IMR-90 (cell line): ENCODE measurements around the gene CCK. TPM values are rescaled to one million over a fixed set of nuclear protein-coding genes. Genes with fewer than 3 reads are reported as not detected.

Experiments
- ATAC-seq: fragments of 200-7000 bp; cut with Tn5 transposase; 2 replicates; pipeline ENCODE4 v1.9.1; 2020; ENCODE audit warnings: low read depth, mild to moderate bottlenecking, moderate library complexity
- BruUV-seq: library from RNA; stranded (reverse); fragments of 400-500 nt; replicated peaks from 2 replicates; lab custom pipeline; 2021; lab: Mats Ljungman, UMichigan
- CTCF ChIA-PET: fragments of 300-600 bp; formaldehyde crosslinking; extraction: SDS; loops from one replicate; lab custom pipeline; 2021; ENCODE audit warnings: antibody characterized with exemption; lab: Yijun Ruan, JAX
- POLR2A ChIA-PET: fragments of 300-600 bp; sonication (Branson Sonifier 250); formaldehyde crosslinking; loops from one replicate; lab custom pipeline; 2022; ENCODE audit warnings: antibody characterized with exemption; ENCODE audit not compliant: unreplicated experiment; lab: Charles Lee
- DNase-seq: peaks from one replicate; pipeline ENCODE4 v3.0.0; 2013
- H2AFZ ChIP-seq: replicated peaks from 2 replicates; pipeline ENCODE3; 2013; ENCODE audit warnings: low read length, mild to moderate bottlenecking; ENCODE audit not compliant: poor library complexity
- H2AK5ac ChIP-seq: 2 replicates; pipeline ENCODE4 v1.6.1; 2013; ENCODE audit warnings: low read depth, low read length, inconsistent platforms
- H2AK9ac ChIP-seq: replicated peaks from 2 replicates; pipeline ENCODE3; 2013; ENCODE audit warnings: mild to moderate bottlenecking, low read depth, low read length, moderate library complexity; ENCODE audit not compliant: poor library complexity
- H2BK120ac ChIP-seq: 2 replicates; pipeline ENCODE4 v1.6.1; 2013; ENCODE audit warnings: low read depth, low read length, inconsistent platforms
- H2BK15ac ChIP-seq: 3 replicates; pipeline ENCODE4 v1.6.1; 2013; ENCODE audit warnings: low read depth, low read length, inconsistent platforms
- H2BK20ac ChIP-seq: 2 replicates; pipeline ENCODE4 v1.6.1; 2013; ENCODE audit warnings: low read depth, mild to moderate bottlenecking, inconsistent platforms, low read length, moderate library complexity
- H2BK5ac ChIP-seq: 2 replicates; pipeline ENCODE4 v1.6.1; 2013; ENCODE audit warnings: mild to moderate bottlenecking, low read depth, low read length, inconsistent platforms; ENCODE audit not compliant: poor library complexity, severe bottlenecking
- H3K14ac ChIP-seq: replicated peaks from 2 replicates; pipeline ENCODE4 v1.6.1; 2013; ENCODE audit warnings: low read depth, low read length, inconsistent platforms
- H3K18ac ChIP-seq: 2 replicates; pipeline ENCODE4 v1.6.1; 2013; ENCODE audit warnings: low read depth, low read length, control low read depth
- H3K23ac ChIP-seq: 2 replicates; pipeline ENCODE4 v1.6.1; 2013; ENCODE audit warnings: low read depth, low read length, inconsistent platforms
- H3K27ac ChIP-seq: 2 replicates; pipeline ENCODE4 v1.5.1; 2013; ENCODE audit warnings: mild to moderate bottlenecking, control low read depth, low read length; ENCODE audit not compliant: insufficient read depth
- H3K27me3 ChIP-seq: 2 replicates; pipeline ENCODE4 v1.6.1; 2013; ENCODE audit warnings: low read length; ENCODE audit not compliant: control insufficient read depth, insufficient read depth
- H3K36me3 ChIP-seq: 2 replicates; pipeline ENCODE4 v1.6.1; 2013; ENCODE audit warnings: low read length, mixed read lengths; ENCODE audit not compliant: control insufficient read depth, insufficient read depth
- H3K4ac ChIP-seq: 2 replicates; pipeline ENCODE4 v1.6.1; 2013; ENCODE audit warnings: low read depth, low read length, inconsistent platforms
- H3K4me1 ChIP-seq: 2 replicates; pipeline ENCODE4 v1.6.1; 2013; ENCODE audit warnings: low read length, mixed read lengths; ENCODE audit not compliant: control insufficient read depth, insufficient read depth
- H3K4me2 ChIP-seq: 2 replicates; pipeline ENCODE4 v1.6.1; 2013; ENCODE audit warnings: low read depth, mild to moderate bottlenecking, control low read depth, low read length, moderate library complexity
- H3K4me3 ChIP-seq: 2 replicates; pipeline ENCODE4 v1.5.1; 2013; ENCODE audit warnings: low read depth, mild to moderate bottlenecking, control low read depth, low read length, moderate library complexity; ENCODE audit not compliant: insufficient read depth
- H3K56ac ChIP-seq: 2 replicates; pipeline ENCODE4 v1.6.1; 2013; ENCODE audit warnings: low read length, inconsistent platforms; ENCODE audit not compliant: insufficient read depth; ENCODE audit errors: extremely low read depth
- H3K79me1 ChIP-seq, 2 experiments: 2 replicates each; pipeline ENCODE4 v1.6.1; 2013; ENCODE audit warnings: low read length in 2 of 2, inconsistent platforms in 1 of 2, low read depth in 1 of 2
- H3K9ac ChIP-seq: 2 replicates; pipeline ENCODE4 v1.6.1; 2013; ENCODE audit warnings: low read depth, low read length, control low read depth
- H3K9me1 ChIP-seq: 2 replicates; pipeline ENCODE4 v1.6.1; 2013; ENCODE audit warnings: low read length, inconsistent platforms; ENCODE audit not compliant: insufficient read depth
- H3K9me3 ChIP-seq: 2 replicates; pipeline ENCODE4 v1.6.1; 2013; ENCODE audit warnings: low read length; ENCODE audit not compliant: control insufficient read depth, insufficient read depth
- H4K20me1 ChIP-seq: 2 replicates; pipeline ENCODE4 v1.6.1; 2013; ENCODE audit warnings: low read length, inconsistent platforms; ENCODE audit not compliant: insufficient read depth
- H4K5ac ChIP-seq: 2 replicates; pipeline ENCODE4 v1.6.1; 2013; ENCODE audit warnings: mild to moderate bottlenecking, low read depth, low read length, control low read depth
- H4K8ac ChIP-seq, 2 experiments: 2 replicates each; pipeline ENCODE4 v1.6.1; 2013; ENCODE audit warnings: low read depth in 2 of 2, low read length in 2 of 2, control low read depth in 1 of 2, inconsistent platforms in 1 of 2
- H4K91ac ChIP-seq: 2 replicates; pipeline ENCODE4 v1.6.1; 2013; ENCODE audit warnings: low read depth, low read length, inconsistent platforms; ENCODE audit not compliant: insufficient read depth
- CEBPB ChIP-seq: IDR thresholded peaks from 2 replicates; pipeline ENCODE4 v1.6.1; 2012; ENCODE audit warnings: low read depth, low read length, improper control_type of control experiment
- MAZ ChIP-seq: IDR thresholded peaks from 2 replicates; pipeline ENCODE4 v1.6.1; 2012; ENCODE audit warnings: low read depth, mild to moderate bottlenecking, low read length, improper control_type of control experiment, moderate library complexity, borderline replicate concordance
- NFE2L2 ChIP-seq: fragments of 150-350 bp; IDR thresholded peaks from 2 replicates; pipeline ENCODE4 v1.6.1; 2016; ENCODE audit warnings: low read depth, mild to moderate bottlenecking, low read length
- POLR2A ChIP-seq: IDR thresholded peaks from 2 replicates; pipeline ENCODE4 v1.6.1; 2012; ENCODE audit warnings: mild to moderate bottlenecking, low read depth, low read length
- RAD21 ChIP-seq: IDR thresholded peaks from 2 replicates; pipeline ENCODE4 v1.6.1; 2012; ENCODE audit warnings: low read length, improper control_type of control experiment
- RFX5 ChIP-seq: IDR thresholded peaks from 2 replicates; pipeline ENCODE4 v1.8.0; 2012; ENCODE audit warnings: low read depth, mild to moderate bottlenecking, low read length, moderate library complexity
- SMC3 ChIP-seq: fragments of 150-350 bp; IDR thresholded peaks from 2 replicates; pipeline ENCODE4 v1.6.1; 2016; ENCODE audit warnings: low read depth, mild to moderate bottlenecking, antibody characterized with exemption, low read length, moderate library complexity
- WGBS, 2 experiments: methylation state at CpG; one replicate each; pipeline versions ENCODE4 v1.1.5 to v1.1.7; 2013; ENCODE audit warnings: missing lambda C conversion rate in 2 of 2; ENCODE audit not compliant: insufficient read length in 1 of 2; ENCODE audit errors: extremely low coverage in 2 of 2; 5-methylcytosine and 5-hydroxymethylcytosine counted together
- dilution Hi-C: fragments of 300-500 bp; cut with HindIII; formaldehyde crosslinking; loops from one replicate; pipeline ENCODE4 v1.14.3; 2018; ENCODE audit warnings: low sequenced_read_pairs; ENCODE audit not compliant: unreplicated experiment
- in situ Hi-C: fragments of 300-500 bp; cut with MboI; formaldehyde crosslinking; loops from 3 replicates; pipeline ENCODE4 v1.14.3; 2019; ENCODE audit warnings: low sequenced_read_pairs, inconsistent platforms, mixed read lengths
- intact Hi-C: fragments of 100-400 bp; cut with micrococcal nuclease; formaldehyde crosslinking; loops from 2 replicates; pipeline ENCODE4 v1.10.0; 2022
- microRNA-seq, 2 experiments: library from miRNA; stranded (forward) in 1 of 2; unstranded in 1 of 2; fragments of 10-50 nt in 1 of 2; fragments of <30 nt in 1 of 2; gene quantifications in 1 of 2; microRNA quantifications in 1 of 2; one replicate each; pipeline versions ENCODE3 to v1.1.0; 2013 to 2020; ENCODE audit not compliant: insufficient read depth in 1 of 2, insufficient read length in 1 of 2, unreplicated experiment in 1 of 2
- polyA plus RNA-seq, 3 experiments: library from polyadenylated mRNA; depleted of rRNA; stranded (reverse); fragments of >200 nt; gene quantifications; 2 replicates each; pipeline ENCODE4 v1.2.3, GENCODE V29; 2012; ENCODE audit warnings: low replicate concordance in 1 of 3
- small RNA-seq, 5 experiments: library from RNA; depleted of rRNA; stranded (forward); fragments of <200 nt; gene quantifications; one replicate each; pipeline ENCODE3, GENCODE V24; 2012
- total RNA-seq: library from RNA; depleted of rRNA; stranded (reverse); fragments of >200 nt; gene quantifications from 2 replicates; pipeline ENCODE4 v1.2.3, GENCODE V29; 2012; rRNA removed
- TF ChIP-seq, protein P1 (sequence below): conservative IDR thresholded peaks from 2 replicates; pipeline ENCODE4 v1.5.1; 2012; ENCODE audit warnings: mild to moderate bottlenecking, low read depth, low read length, improper control_type of control experiment

The CCK gene
- total and polyA plus RNA-seq, 2 of the 4 experiments (the other 2 are of a cell fraction), result 0.43 TPM; not detected in 1

DNA sequence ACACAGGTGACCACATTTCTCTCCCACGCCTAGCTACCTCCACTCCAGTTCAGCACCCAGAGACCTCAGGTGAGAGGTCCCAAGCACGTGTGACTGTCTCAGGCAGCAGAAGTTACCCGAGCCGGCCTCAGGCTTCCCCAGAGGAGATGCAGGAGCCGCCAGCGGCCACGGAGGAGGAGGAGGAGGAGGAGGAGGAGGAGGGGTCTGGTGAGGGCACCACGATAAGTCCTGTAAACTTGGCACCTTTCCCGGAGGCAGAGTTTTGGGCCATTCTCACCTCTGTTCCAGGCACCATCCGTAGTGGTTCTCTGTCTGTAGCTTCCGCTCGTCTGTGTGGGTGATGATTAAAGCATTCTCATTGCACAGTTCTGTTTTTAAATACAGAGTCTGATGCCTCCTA is 56.1 kb downstream of the CCK start:
- in situ Hi-C loops, result no loop called here
- H3K9ac ChIP-seq, result no peak overlapping the region
- H3K36me3 ChIP-seq, result peaks cover 6% of the 10 kb centered on the region
- intact Hi-C loops, result no loop called here
- no peak overlapping the region for H3K14ac ChIP-seq
- no peak overlapping the region for H3K4me3 ChIP-seq
- H3K4me2 ChIP-seq, result no peak overlapping the region
- H3K79me1 ChIP-seq, result peaks cover 0 to 3% of the 10 kb centered on the region in 2 experiments; a peak in 1 of 4 replicates
- dilution Hi-C loops, result no loop called here
- H2BK15ac ChIP-seq, result no peak overlapping the region
- ATAC-seq (no peak), DNase-seq (no peak)
- no peaks in the 10 kb centered on the region for H3K27me3 ChIP-seq
- H2BK5ac ChIP-seq, result no peak overlapping the region
- TF ChIP-seq RAD21 (no peak), CEBPB (no peak), NFE2L2 (no peak), RFX5 (no peak), SMC3 (no peak), MAZ (no peak), POLR2A (no peak)
- TF ChIP-seq, protein P1, sequence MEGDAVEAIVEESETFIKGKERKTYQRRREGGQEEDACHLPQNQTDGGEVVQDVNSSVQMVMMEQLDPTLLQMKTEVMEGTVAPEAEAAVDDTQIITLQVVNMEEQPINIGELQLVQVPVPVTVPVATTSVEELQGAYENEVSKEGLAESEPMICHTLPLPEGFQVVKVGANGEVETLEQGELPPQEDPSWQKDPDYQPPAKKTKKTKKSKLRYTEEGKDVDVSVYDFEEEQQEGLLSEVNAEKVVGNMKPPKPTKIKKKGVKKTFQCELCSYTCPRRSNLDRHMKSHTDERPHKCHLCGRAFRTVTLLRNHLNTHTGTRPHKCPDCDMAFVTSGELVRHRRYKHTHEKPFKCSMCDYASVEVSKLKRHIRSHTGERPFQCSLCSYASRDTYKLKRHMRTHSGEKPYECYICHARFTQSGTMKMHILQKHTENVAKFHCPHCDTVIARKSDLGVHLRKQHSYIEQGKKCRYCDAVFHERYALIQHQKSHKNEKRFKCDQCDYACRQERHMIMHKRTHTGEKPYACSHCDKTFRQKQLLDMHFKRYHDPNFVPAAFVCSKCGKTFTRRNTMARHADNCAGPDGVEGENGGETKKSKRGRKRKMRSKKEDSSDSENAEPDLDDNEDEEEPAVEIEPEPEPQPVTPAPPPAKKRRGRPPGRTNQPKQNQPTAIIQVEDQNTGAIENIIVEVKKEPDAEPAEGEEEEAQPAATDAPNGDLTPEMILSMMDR, result no peak
- H4K8ac ChIP-seq, result no peak overlapping the region
- H2AK5ac ChIP-seq, result no peak overlapping the region
- BruUV-seq, result no TSS peak
- H3K23ac ChIP-seq, result no peak overlapping the region
- no peak overlapping the region for H4K5ac ChIP-seq
- no peak overlapping the region for H4K91ac ChIP-seq
- no peak overlapping the region for H2BK20ac ChIP-seq
- H4K20me1 ChIP-seq, result no peaks in the 10 kb centered on the region
- H3K18ac ChIP-seq, result no peak overlapping the region
- no peak overlapping the region for H2BK120ac ChIP-seq
- peaks cover 6% of the 10 kb centered on the region for H3K9me1 ChIP-seq
- no peaks in the 10 kb centered on the region for H3K4me1 ChIP-seq
- H2AK9ac ChIP-seq, result no peak overlapping the region
- CTCF ChIA-PET, result no interaction called here
- no peak overlapping the region for H3K56ac ChIP-seq
- H2AFZ ChIP-seq, result no peak overlapping the region
- no CpG with 5 or more reads among the region's 12 CpGs for WGBS, 2 experiments
- POLR2A ChIA-PET, result no interaction called here
- H3K9me3 ChIP-seq, result no peaks in the 10 kb centered on the region
- no peak overlapping the region for H3K27ac ChIP-seq
- no peak overlapping the region for H3K4ac ChIP-seq

Small RNAs within 50 kb of the gene (microRNA-seq; reads per million reads assigned to microRNA genes)
- gene RNU4-78P (ENCODE audit: insufficient read depth, insufficient read length), result not detected

Small RNAs within 50 kb of the gene (small RNA-seq; reads per million reads assigned to genes)
- gene RNU4-78P, result 0 reads per million in 5 experiments

Other genes starting within 250 kb of the CCK start
- 26.7 and 28.1 TPM in 2 replicates for gene TRAK1, start 174.8 kb downstream of the CCK start, total RNA-seq
- gene TRAK1, start 174.8 kb downstream of the CCK start, polyA plus RNA-seq (2012; rRNA removed), result 21.7 and 25.6 TPM in 2 replicates
- gene LYZL4, start 144.4 kb upstream of the CCK start, total RNA-seq, result not detected in 2 replicates
- not detected in 2 replicates for gene LYZL4, start 144.4 kb upstream of the CCK start, polyA plus RNA-seq (2012; rRNA removed)
- gene VIPR1, start 236.5 kb upstream of the CCK start, total RNA-seq, result not detected in 2 replicates
- gene VIPR1, start 236.5 kb upstream of the CCK start, polyA plus RNA-seq (2012; rRNA removed), result not detected in 2 replicates